ENCODE measurements around the gene ZNF433. TPM values are rescaled to one million over a fixed set of nuclear protein-coding genes. Genes with fewer than 3 reads are reported as not detected.

The ZNF433 gene
- total and polyA plus RNA-seq, 5 experiments from 2014 or later, result 2.3 to 7.5 (median 3.5) TPM

Other genes with a start within 250 kb of the ZNF433 start
- gene ZNF491, start 237.2 kb downstream of the ZNF433 start, total RNA-seq, result 1 to 10 TPM; 5.0 to 5.9 TPM
- under 1 TPM; 0.11 to 0.69 (median 0.16) TPM for gene ZNF491, start 237.2 kb downstream of the ZNF433 start, polyA plus RNA-seq
- gene ZNF440, start 221.4 kb downstream of the ZNF433 start, total RNA-seq, result 10 to 100 TPM; 21.8 to 24.0 TPM
- 1 to 10 TPM; 1.5 to 3.9 (median 3.2) TPM for gene ZNF440, start 221.4 kb downstream of the ZNF433 start, polyA plus RNA-seq
- 10 to 100 TPM; 32.3 to 35.3 TPM for gene ZNF439, start 187.0 kb downstream of the ZNF433 start, total RNA-seq
- gene ZNF439, start 187.0 kb downstream of the ZNF433 start, polyA plus RNA-seq, result 1 to 10 TPM; 2.4 to 5.2 (median 3.9) TPM
- gene ZNF69, start 147.9 kb downstream of the ZNF433 start, total RNA-seq, result 10 to 100 TPM; 17.3 to 19.6 TPM
- gene ZNF69, start 147.9 kb downstream of the ZNF433 start, polyA plus RNA-seq, result 10 to 100 TPM in 1 of 3 donors, 1 to 10 TPM in 2; 4.6 to 10.5 (median 5.0) TPM
- gene ZNF700, start 110.6 kb downstream of the ZNF433 start, total RNA-seq, result 10 to 100 TPM; 22.4 to 24.0 TPM
- gene ZNF700, start 110.6 kb downstream of the ZNF433 start, polyA plus RNA-seq, result 1 to 10 TPM; 1.1 to 2.9 (median 1.2) TPM
- gene ZNF763, start 70.6 kb downstream of the ZNF433 start, total RNA-seq, result 10 to 100 TPM; 11.3 to 15.7 TPM
- gene ZNF763, start 70.6 kb downstream of the ZNF433 start, polyA plus RNA-seq, result 1 to 10 TPM; 1.9 to 3.9 (median 2.6) TPM
- gene ZNF878, start 17.3 kb upstream of the ZNF433 start, total RNA-seq, result under 1 TPM; 0.21 to 0.22 TPM
- gene ZNF878, start 17.3 kb upstream of the ZNF433 start, polyA plus RNA-seq, result not detected
- 10 to 100 TPM; 34.8 to 37.8 TPM for gene ZNF844, start 29.1 kb upstream of the ZNF433 start, total RNA-seq
- gene ZNF844, start 29.1 kb upstream of the ZNF433 start, polyA plus RNA-seq, result 1 to 10 TPM; 3.6 to 4.1 (median 4.0) TPM
- gene ZNF20, start 104.7 kb upstream of the ZNF433 start, total RNA-seq, result 1 to 10 TPM; 7.4 to 8.2 TPM
- gene ZNF20, start 104.7 kb upstream of the ZNF433 start, polyA plus RNA-seq, result 1 to 10 TPM in 2 of 3 donors, under 1 TPM in 1; 0.88 to 2.7 (median 1.9) TPM
- 1 to 10 TPM; 4.4 to 5.5 TPM for gene ZNF625, start 121.1 kb upstream of the ZNF433 start, total RNA-seq
- gene ZNF625, start 121.1 kb upstream of the ZNF433 start, polyA plus RNA-seq, result under 1 TPM; 0.52 to 0.82 (median 0.77) TPM
- 10 to 100 TPM; 29.1 to 32.4 TPM for gene ZNF136, start 127.4 kb upstream of the ZNF433 start, total RNA-seq
- gene ZNF136, start 127.4 kb upstream of the ZNF433 start, polyA plus RNA-seq, result 10 to 100 TPM; 17.8 to 22.6 (median 19.9) TPM

Measured in naive thymus-derived CD8-positive, alpha-beta T cell (primary cell).